ENCODE results near the gene LGR4. TPM values are rescaled to one million over a fixed set of nuclear protein-coding genes. Genes with fewer than 3 reads are reported as not detected.

Gene LGR4
- total RNA-seq, 6 experiments from 2014 or later = 13.9 to 20.2 (median 17.7) TPM

DNA sequence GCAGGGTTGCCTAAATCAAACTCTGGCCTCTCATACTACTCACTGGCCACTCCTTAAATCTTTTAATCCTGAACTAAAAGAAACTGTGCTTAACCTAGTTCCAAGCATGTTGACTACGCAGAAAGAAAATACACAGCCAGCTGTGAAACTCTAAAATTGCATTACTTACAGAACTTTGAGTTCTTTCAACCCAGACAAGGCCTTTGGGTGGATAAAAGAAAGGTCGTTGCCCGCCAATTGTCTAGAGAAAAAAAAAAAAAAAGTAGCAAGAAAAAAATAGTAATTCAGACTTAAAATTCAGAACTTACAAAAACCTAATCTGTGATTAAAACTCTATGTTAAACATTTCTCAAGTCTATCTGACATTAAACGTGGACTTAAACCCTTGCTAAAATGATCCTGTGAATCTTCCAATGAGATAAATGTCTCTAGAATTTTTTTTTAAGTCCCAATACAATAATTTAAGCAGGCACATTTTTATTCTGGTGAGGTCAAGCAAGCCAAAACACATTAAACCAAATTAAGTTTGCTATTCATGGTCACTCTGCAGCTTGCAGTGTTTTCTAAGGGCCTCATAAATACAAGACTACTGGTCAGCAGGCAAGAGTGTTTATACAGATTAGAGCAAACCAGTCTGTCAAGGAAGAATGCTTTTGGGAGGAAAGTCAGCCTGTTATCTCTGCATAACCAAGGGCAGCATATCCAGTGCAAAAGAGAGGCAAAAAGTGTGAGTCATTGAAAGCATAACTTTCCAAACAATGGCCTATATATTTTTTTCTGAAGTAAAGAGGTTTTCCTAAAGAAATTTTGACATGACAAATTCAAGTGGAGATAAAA is 80.1 kb downstream of the LGR4 start:
- Mint-ChIP-seq H3K4me3 (no peak overlapping the region), H3K27ac (peak overlapping the region; percentile 60), H3K36me3 (ENCODE audit: low read depth) (no peaks in the 10 kb centered on the region), H3K27me3 (ENCODE audit: insufficient read depth) (no peaks in the 10 kb centered on the region), H3K4me1 (ENCODE audit: low read depth) (peaks cover 85% of the 10 kb centered on the region), H3K9me3 (no peaks in the 10 kb centered on the region)
- DNase-seq = peak; percentile 78
- TF ChIP-seq, protein P1, sequence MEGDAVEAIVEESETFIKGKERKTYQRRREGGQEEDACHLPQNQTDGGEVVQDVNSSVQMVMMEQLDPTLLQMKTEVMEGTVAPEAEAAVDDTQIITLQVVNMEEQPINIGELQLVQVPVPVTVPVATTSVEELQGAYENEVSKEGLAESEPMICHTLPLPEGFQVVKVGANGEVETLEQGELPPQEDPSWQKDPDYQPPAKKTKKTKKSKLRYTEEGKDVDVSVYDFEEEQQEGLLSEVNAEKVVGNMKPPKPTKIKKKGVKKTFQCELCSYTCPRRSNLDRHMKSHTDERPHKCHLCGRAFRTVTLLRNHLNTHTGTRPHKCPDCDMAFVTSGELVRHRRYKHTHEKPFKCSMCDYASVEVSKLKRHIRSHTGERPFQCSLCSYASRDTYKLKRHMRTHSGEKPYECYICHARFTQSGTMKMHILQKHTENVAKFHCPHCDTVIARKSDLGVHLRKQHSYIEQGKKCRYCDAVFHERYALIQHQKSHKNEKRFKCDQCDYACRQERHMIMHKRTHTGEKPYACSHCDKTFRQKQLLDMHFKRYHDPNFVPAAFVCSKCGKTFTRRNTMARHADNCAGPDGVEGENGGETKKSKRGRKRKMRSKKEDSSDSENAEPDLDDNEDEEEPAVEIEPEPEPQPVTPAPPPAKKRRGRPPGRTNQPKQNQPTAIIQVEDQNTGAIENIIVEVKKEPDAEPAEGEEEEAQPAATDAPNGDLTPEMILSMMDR (IDR thresholded peaks at IDR 0.05) = no peak

DNA sequence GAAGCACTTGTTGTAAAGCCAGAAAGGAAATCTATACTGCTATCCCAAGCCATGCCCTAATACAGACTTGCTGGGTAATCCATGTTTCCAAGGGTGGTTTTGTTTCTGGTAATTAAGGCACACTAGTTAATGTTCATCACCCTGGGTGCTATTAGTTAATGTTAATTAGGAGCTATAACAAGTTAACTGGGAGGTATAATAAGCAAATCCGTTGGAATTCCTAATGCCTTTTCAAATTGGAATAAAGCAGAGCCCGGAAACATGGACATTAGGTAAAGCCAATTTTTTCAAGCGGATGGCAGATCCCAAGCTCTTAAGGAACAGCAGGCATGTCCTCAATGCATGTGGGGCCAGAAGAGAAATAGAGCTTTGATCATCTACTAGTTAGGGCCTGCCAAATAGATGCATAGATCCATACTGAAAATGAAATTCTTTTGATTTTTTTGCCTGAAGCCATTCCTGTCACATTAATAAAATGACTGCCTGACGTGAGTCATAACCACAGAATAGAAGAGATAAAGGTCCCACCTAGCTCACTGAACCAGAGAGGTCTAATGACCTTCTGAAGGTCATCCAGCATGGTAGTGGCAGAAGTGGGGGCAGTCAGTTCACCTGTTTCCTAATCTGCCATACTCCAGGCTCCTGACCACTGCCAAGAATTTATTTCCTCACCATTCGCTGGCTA is 81.1 kb downstream of the LGR4 start:
- Mint-ChIP-seq H3K36me3 (ENCODE audit: low read depth) (no peaks in the 10 kb centered on the region), H3K4me1 (ENCODE audit: low read depth) (peaks cover 90% of the 10 kb centered on the region), H3K9me3 (no peaks in the 10 kb centered on the region), H3K27ac (peak overlapping the region; percentile 81), H3K4me3 (peak overlapping the region; percentile 69), H3K27me3 (ENCODE audit: insufficient read depth) (no peaks in the 10 kb centered on the region)
- no peak for DNase-seq
- TF ChIP-seq, protein P1 (IDR thresholded peaks at IDR 0.05) = no peak

DNA sequence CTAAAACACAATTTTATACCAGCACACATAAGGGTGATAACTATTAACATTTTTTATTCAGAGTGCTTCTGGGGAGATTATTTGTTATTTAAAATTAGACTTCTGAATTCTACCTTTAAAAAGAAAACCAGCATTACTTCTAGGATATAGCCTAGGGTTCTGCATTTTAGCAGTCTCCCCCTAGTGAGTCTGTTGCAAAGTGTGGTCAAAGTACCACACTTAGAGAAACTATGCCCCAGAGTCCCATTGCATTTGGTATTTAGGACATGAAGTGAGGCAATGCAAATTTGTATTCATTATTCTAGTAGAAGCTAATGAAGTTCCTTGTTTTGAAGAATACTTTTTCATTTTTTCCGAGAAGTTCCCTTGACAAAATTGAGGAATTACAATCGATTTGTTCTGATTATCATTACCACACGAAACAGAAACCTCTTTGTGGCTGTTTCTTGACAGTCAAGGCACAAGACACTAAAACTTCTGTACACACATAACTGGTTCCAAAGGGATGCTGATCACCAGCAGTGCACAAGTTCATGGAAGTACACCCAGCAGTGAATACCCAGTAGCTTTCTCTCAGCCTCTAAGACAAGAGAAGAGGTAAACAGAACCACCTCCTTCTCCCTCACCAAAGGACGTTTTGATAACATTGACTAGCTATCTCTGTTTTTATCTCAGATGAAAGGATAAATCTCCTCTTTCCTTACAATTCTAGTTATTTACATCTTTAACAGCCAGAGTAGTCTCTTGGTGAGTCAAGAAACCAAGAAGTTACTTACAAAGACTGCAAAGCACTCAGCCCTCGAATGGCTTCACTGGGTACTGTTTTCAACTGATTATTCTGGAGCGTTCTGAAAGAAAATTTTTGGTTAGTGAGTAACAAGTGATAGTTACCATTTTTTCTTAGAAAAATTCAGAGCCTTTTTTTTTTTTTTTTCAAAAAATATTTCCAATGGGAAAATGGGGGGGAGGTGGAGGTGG is 82.0 kb downstream of the LGR4 start:
- TF ChIP-seq, protein P1 (IDR thresholded peaks at IDR 0.05) = peak; percentile 29; the same call in 1 of the 2 replicates
- Mint-ChIP-seq H3K36me3 (ENCODE audit: low read depth) (no peaks in the 10 kb centered on the region), H3K27me3 (ENCODE audit: insufficient read depth) (no peaks in the 10 kb centered on the region), H3K4me3 (peak overlapping the region; percentile 69), H3K4me1 (ENCODE audit: low read depth) (peaks cover 92% of the 10 kb centered on the region), H3K27ac (peak overlapping the region; percentile 81), H3K9me3 (no peaks in the 10 kb centered on the region)
- DNase-seq = peak; percentile 83

DNA sequence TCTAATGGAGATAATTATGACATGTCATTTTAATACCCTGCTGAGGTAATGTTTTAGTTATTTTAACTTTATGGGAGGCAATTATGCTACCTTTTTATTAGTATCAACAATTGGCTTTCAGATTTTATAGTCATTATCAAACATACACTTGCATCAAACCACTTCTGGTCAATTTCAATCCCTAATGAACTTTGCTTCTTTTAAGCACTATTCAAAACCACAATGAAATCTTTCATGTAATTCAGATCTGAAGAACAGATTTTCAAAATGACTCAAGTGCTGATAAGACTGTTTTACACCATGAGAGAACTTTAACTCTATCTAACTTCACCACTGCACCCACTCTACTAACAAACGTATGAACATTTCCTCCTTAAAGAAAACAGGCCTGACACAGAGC is 83.7 kb downstream of the LGR4 start:
- H3K4me1 Mint-ChIP-seq (ENCODE audit: low read depth) = peaks cover 97% of the 10 kb centered on the region
- peak overlapping the region; percentile 23 for H3K27ac Mint-ChIP-seq
- H3K4me3 Mint-ChIP-seq = peak overlapping the region; percentile 10
- H3K27me3 Mint-ChIP-seq (ENCODE audit: insufficient read depth) = peaks cover 2% of the 10 kb centered on the region; the same call in 1 of the 2 replicates
- H3K9me3 Mint-ChIP-seq = no peaks in the 10 kb centered on the region
- no peak for DNase-seq
- 0 out of 2 replicates have a peak, but pooled peaks cover 7% of the 10 kb centered on the region for H3K36me3 Mint-ChIP-seq (ENCODE audit: low read depth)
- TF ChIP-seq, protein P1 (IDR thresholded peaks at IDR 0.05) = no peak

- DNase-seq = no peak
- Mint-ChIP-seq H3K27ac (no peak overlapping the region), H3K9me3 (no peaks in the 10 kb centered on the region), H3K27me3 (ENCODE audit: insufficient read depth) (peaks cover 2% of the 10 kb centered on the region; the same call in 1 of the 2 replicates), H3K4me1 (ENCODE audit: low read depth) (peaks cover 97% of the 10 kb centered on the region), H3K4me3 (no peak overlapping the region), H3K36me3 (ENCODE audit: low read depth) (0 out of 2 replicates have a peak, but pooled peaks cover 7% of the 10 kb centered on the region)
- TF ChIP-seq, protein P1 (IDR thresholded peaks at IDR 0.05) = no peak
Measured at GRCh38 chr11:27388001-27388400, 84.6 kb downstream of the LGR4 start.
